Neural cell (in vitro differentiated cells): ENCODE measurements around the gene ETV6. TPM values are rescaled to one million over a fixed set of nuclear protein-coding genes. Genes with fewer than 3 reads are reported as not detected.

Experiments used
- H2AFZ ChIP-seq: fragments of 200-600, 300-800 bp; sonication (generic), shearing (Covaris generic); 2 replicates; pipeline ENCODE4 v1.6.0; 2014; ENCODE audit warnings: low read depth, mild to moderate bottlenecking, antibody characterized with exemption, low read length, moderate library complexity
- H3F3A ChIP-seq: fragments of 200-600 bp; shearing (Covaris generic); 2 replicates; pipeline ENCODE4 v1.6.1; 2016; ENCODE audit warnings: mild to moderate bottlenecking, moderate library complexity, mixed read lengths, antibody characterized with exemption, low read length; ENCODE audit not compliant: insufficient read depth, poor library complexity, severe bottlenecking
- H3K27ac ChIP-seq: fragments of 200-600, 300-800 bp; sonication (generic), shearing (Covaris generic); 2 replicates; pipeline ENCODE4 v1.5.1; 2014; ENCODE audit warnings: mild to moderate bottlenecking, low read length, moderate library complexity
- H3K27me3 ChIP-seq: fragments of 300-800, 200-600 bp; sonication (generic), shearing (Covaris generic); 2 replicates; pipeline ENCODE4 v1.6.0; 2014; ENCODE audit warnings: mild to moderate bottlenecking, low read depth, low read length, moderate library complexity; ENCODE audit not compliant: insufficient read depth
- H3K36me3 ChIP-seq: fragments of 300-800, 200-600 bp; sonication (generic), shearing (Covaris generic); 2 replicates; pipeline ENCODE4 v1.5.1; 2014; ENCODE audit warnings: mild to moderate bottlenecking, antibody characterized with exemption, low read length, moderate library complexity; ENCODE audit not compliant: insufficient read depth
- H3K4me2 ChIP-seq: fragments of 300-800, 200-600 bp; sonication (generic), shearing (Covaris generic); 2 replicates; pipeline ENCODE4 v1.6.0; 2014; ENCODE audit warnings: mild to moderate bottlenecking, low read length
- H3K4me3 ChIP-seq: fragments of 300-800, 200-600 bp; sonication (generic), shearing (Covaris generic); 2 replicates; pipeline ENCODE4 v1.5.1; 2014; ENCODE audit warnings: mild to moderate bottlenecking, low read length, moderate library complexity
- H3K79me2 ChIP-seq: fragments of 200-600 bp; shearing (Covaris generic); replicated peaks from 2 replicates; pipeline ENCODE4 v1.6.0; 2014; ENCODE audit warnings: mild to moderate bottlenecking, low read length, moderate library complexity; ENCODE audit not compliant: insufficient read depth
- H3K9ac ChIP-seq: fragments of 300-800, 200-600 bp; sonication (generic), shearing (Covaris generic); 2 replicates; pipeline ENCODE4 v1.6.1; 2016; ENCODE audit warnings: mild to moderate bottlenecking, low read length, mixed read lengths
- H3K9me2 ChIP-seq: fragments of 200-600 bp; shearing (Covaris generic); 2 replicates; pipeline ENCODE4 v1.6.1; 2016; ENCODE audit warnings: mild to moderate bottlenecking, low read length, mixed read lengths; ENCODE audit not compliant: insufficient read depth
- H3K9me3 ChIP-seq: fragments of 200-600, 300-800 bp; sonication (generic), shearing (Covaris generic); 2 replicates; pipeline ENCODE4 v1.6.1; 2016; ENCODE audit warnings: mild to moderate bottlenecking, mixed run types, low read length, moderate library complexity, mixed read lengths
- H4K20me1 ChIP-seq: fragments of 200-600 bp; shearing (Covaris generic); 2 replicates; pipeline ENCODE4 v1.6.1; 2016; ENCODE audit warnings: mild to moderate bottlenecking, mixed run types; ENCODE audit not compliant: insufficient read depth
- CTCF ChIP-seq: fragments of 450-650 bp; IDR thresholded peaks from 2 replicates; pipeline ENCODE4 v1.5.1; 2014; ENCODE audit warnings: antibody characterized with exemption, mild to moderate bottlenecking, moderate library complexity; ENCODE audit not compliant: poor library complexity, severe bottlenecking
- EP300 ChIP-seq: fragments of 450-650 bp; conservative IDR thresholded peaks from 2 replicates; pipeline ENCODE4 v1.6.1; 2014; ENCODE audit warnings: antibody characterized with exemption, mild to moderate bottlenecking, moderate library complexity; ENCODE audit not compliant: poor library complexity, severe bottlenecking
- EZH2 ChIP-seq: fragments of 200-600, 300-800 bp; shearing (Covaris generic), sonication (generic); IDR thresholded peaks from 2 replicates; pipeline ENCODE4 v1.6.1; 2014; ENCODE audit warnings: antibody characterized with exemption, low read length, borderline replicate concordance, mild to moderate bottlenecking; ENCODE audit not compliant: insufficient read depth, poor library complexity, severe bottlenecking
- MXI1 ChIP-seq: fragments of 450-650 bp; conservative IDR thresholded peaks from 2 replicates; pipeline ENCODE4 v1.6.1; 2014; ENCODE audit warnings: antibody characterized with exemption, mild to moderate bottlenecking; ENCODE audit not compliant: poor library complexity, severe bottlenecking
- POLR2AphosphoS5 ChIP-seq: IDR thresholded peaks from 2 replicates; pipeline ENCODE4 v1.6.1; 2012
- RAD21 ChIP-seq: fragments of 450-650 bp; conservative IDR thresholded peaks from 2 replicates; pipeline ENCODE4 v1.6.1; 2014; ENCODE audit warnings: antibody characterized with exemption, mild to moderate bottlenecking, moderate library complexity
- REST ChIP-seq: IDR thresholded peaks from 2 replicates; pipeline ENCODE4 v1.6.1; 2012; ENCODE audit warnings: borderline replicate concordance
- SMC3 ChIP-seq: fragments of 450-650 bp; conservative IDR thresholded peaks from 2 replicates; pipeline ENCODE4 v1.6.1; 2014; ENCODE audit warnings: antibody characterized with exemption, mild to moderate bottlenecking, moderate library complexity; ENCODE audit not compliant: poor library complexity
- TAF1 ChIP-seq: IDR thresholded peaks from 2 replicates; pipeline ENCODE4 v1.6.1; 2012; ENCODE audit warnings: low read depth
- polyA plus RNA-seq: library from polyadenylated mRNA; depleted of rRNA; stranded (reverse); fragments of >200 nt; gene quantifications from 2 replicates; pipeline ENCODE4 v1.2.3, GENCODE V29; 2014

The ETV6 gene
- polyA plus RNA-seq, 1 donor from 2014 or later, result 1.6 TPM

DNA sequence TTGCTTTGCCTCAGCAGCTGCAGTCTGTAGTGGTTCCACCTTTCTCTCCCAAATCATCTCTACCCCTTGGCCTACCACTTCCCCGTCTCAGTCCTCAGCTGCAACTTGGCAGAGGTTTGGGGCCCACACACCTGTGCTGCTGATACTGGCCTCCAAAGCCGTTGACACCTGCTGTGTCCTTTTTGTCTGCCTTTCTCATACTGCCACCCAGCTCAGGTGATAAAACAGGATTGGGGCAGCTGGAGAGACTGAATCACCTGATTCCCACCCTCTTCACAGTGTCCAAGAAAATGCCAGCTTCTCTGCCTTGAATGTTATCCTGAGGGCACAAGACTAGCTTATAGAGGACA is 103.7 kb downstream of the ETV6 start:
- Histone ChIP-seq H3K9me2 (no peaks in the 10 kb centered on the region), H2AFZ (no peak overlapping the region), H3K4me3 (no peak overlapping the region), H3K36me3 (no peaks in the 10 kb centered on the region), H3K4me2 (no peak overlapping the region), H3F3A (no peaks in the 10 kb centered on the region), H3K9ac (no peak overlapping the region), H3K27ac (no peak overlapping the region), H4K20me1 (no peaks in the 10 kb centered on the region), H3K9me3 (no peaks in the 10 kb centered on the region), H3K27me3 (no peaks in the 10 kb centered on the region), H3K79me2 (no peaks in the 10 kb centered on the region)
- TF ChIP-seq MXI1, result no peak
- no peak for TF ChIP-seq CTCF
- TF ChIP-seq TAF1, result no peak
- TF ChIP-seq SMC3, result no peak
- no peak for TF ChIP-seq EP300
- no peak for TF ChIP-seq POLR2AphosphoS5
- no peak for TF ChIP-seq RAD21
- no peak for TF ChIP-seq REST
- no peak for TF ChIP-seq EZH2

GRCh38 chr12:11753826-11754225 is 104.4 kb downstream of the ETV6 start:
- Histone ChIP-seq H2AFZ (no peak overlapping the region), H3K9me2 (no peaks in the 10 kb centered on the region), H4K20me1 (no peaks in the 10 kb centered on the region), H3K36me3 (no peaks in the 10 kb centered on the region), H3K9ac (no peak overlapping the region), H3K9me3 (no peaks in the 10 kb centered on the region), H3K4me2 (no peak overlapping the region), H3K27me3 (no peaks in the 10 kb centered on the region), H3K27ac (no peak overlapping the region), H3K4me3 (no peak overlapping the region), H3K79me2 (no peaks in the 10 kb centered on the region), H3F3A (no peaks in the 10 kb centered on the region)
- no peak for TF ChIP-seq MXI1
- no peak for TF ChIP-seq SMC3
- no peak for TF ChIP-seq EZH2
- TF ChIP-seq REST, result no peak
- TF ChIP-seq RAD21, result no peak
- no peak for TF ChIP-seq TAF1
- no peak for TF ChIP-seq EP300
- TF ChIP-seq CTCF, result no peak
